OCI-LY7 (cell line): Measurements from ENCODE around the gene CLEC2L. TPM values are rescaled to one million over a fixed set of nuclear protein-coding genes. Genes with fewer than 3 reads are reported as not detected.

Experiments used
- BruUV-seq: library from RNA; stranded (reverse); fragments of 400-500 nt; replicated peaks from 2 replicates; lab custom pipeline; 2021; lab: Mats Ljungman, UMichigan
- CTCF ChIA-PET: fragments of 300-600 bp; sonication (Branson Sonifier 250); formaldehyde crosslinking; loops from one replicate; lab custom pipeline; 2022; ENCODE audit warnings: antibody characterized with exemption; ENCODE audit not compliant: unreplicated experiment; lab: Charles Lee
- POLR2A ChIA-PET: fragments of 300-600 bp; sonication (Branson Sonifier 250); formaldehyde crosslinking; loops from one replicate; lab custom pipeline; 2022; ENCODE audit warnings: antibody characterized with exemption; lab: Charles Lee
- DNase-seq: peaks from one replicate; pipeline ENCODE4 v3.0.0-alpha.2; 2015; ENCODE audit warnings: low spot score
- H2AFZ ChIP-seq: fragments of 200-600 bp; sonication (generic), shearing (Covaris generic); 2 replicates; pipeline ENCODE4 v1.6.1; 2014; ENCODE audit warnings: mild to moderate bottlenecking, antibody characterized with exemption, low read length, moderate library complexity
- H3K27ac ChIP-seq: fragments of 200-600 bp; sonication (generic); 2 replicates; pipeline ENCODE4 v1.5.1; 2014; ENCODE audit warnings: mixed run types, low read depth, mild to moderate bottlenecking, moderate library complexity, low read length, inconsistent platforms; ENCODE audit not compliant: poor library complexity, severe bottlenecking
- H3K36me3 ChIP-seq: fragments of 200-600 bp; sonication (generic); 2 replicates; pipeline ENCODE4 v1.6.1; 2014; ENCODE audit warnings: mild to moderate bottlenecking, antibody characterized with exemption, low read length, moderate library complexity, mixed read lengths; ENCODE audit not compliant: insufficient read depth
- H3K4me1 ChIP-seq: fragments of 200-600 bp; sonication (generic); 2 replicates; pipeline ENCODE4 v1.5.1; 2014; ENCODE audit warnings: mild to moderate bottlenecking, low read length; ENCODE audit not compliant: insufficient read depth, poor library complexity, severe bottlenecking
- H3K4me2 ChIP-seq: fragments of 200-600 bp; sonication (generic); 2 replicates; pipeline ENCODE4 v1.6.1; 2014; ENCODE audit warnings: mild to moderate bottlenecking, low read length
- H3K4me3 ChIP-seq: fragments of 200-600 bp; sonication (generic); 2 replicates; pipeline ENCODE4 v1.5.1; 2014; ENCODE audit warnings: mild to moderate bottlenecking, low read depth, low read length; ENCODE audit not compliant: poor library complexity, severe bottlenecking
- H3K79me2 ChIP-seq: fragments of 200-600 bp; sonication (generic); 2 replicates; pipeline ENCODE4 v1.6.1; 2016; ENCODE audit warnings: low read depth, mild to moderate bottlenecking, low read length, moderate library complexity, mixed read lengths; ENCODE audit not compliant: insufficient read depth
- H3K9me2 ChIP-seq: fragments of 200-600 bp; sonication (generic); 2 replicates; pipeline ENCODE4 v1.6.1; 2016; ENCODE audit warnings: mild to moderate bottlenecking, low read length, mixed read lengths; ENCODE audit not compliant: insufficient read depth
- H3K9me3 ChIP-seq: fragments of 200-600 bp; sonication (generic); 2 replicates; pipeline ENCODE4 v1.6.1; 2014; ENCODE audit warnings: mild to moderate bottlenecking, mixed run types, low read length, mixed read lengths
- H4K20me1 ChIP-seq: fragments of 200-600 bp; sonication (generic); 2 replicates; pipeline ENCODE4 v1.6.1; 2014; ENCODE audit warnings: mild to moderate bottlenecking, antibody characterized with exemption, low read length, moderate library complexity, mixed read lengths; ENCODE audit not compliant: insufficient read depth
- EZH2phosphoT487 ChIP-seq: fragments of 200-600 bp; sonication (generic); IDR thresholded peaks from 2 replicates; pipeline ENCODE4 v1.6.1; 2018; ENCODE audit warnings: low read depth, borderline replicate concordance, mild to moderate bottlenecking, mixed run types, antibody characterized with exemption, low read length, moderate library complexity, mixed read lengths
- intact Hi-C: fragments of 100-400 bp; cut with micrococcal nuclease; formaldehyde crosslinking; loops from one replicate; pipeline ENCODE4 v1.10.0; 2022; ENCODE audit not compliant: unreplicated experiment
- total RNA-seq, 2 experiments: library from RNA; depleted of rRNA in 1 of 2; stranded (reverse); fragments of >200 nt in 1 of 2; shearing (Covaris generic) in 1 of 2; gene quantifications; 2 replicates each; pipeline ENCODE4 v1.2.3, GENCODE V29; 2014 to 2022
- TF ChIP-seq, protein P1 (sequence below): fragments of 200-600 bp; sonication (generic); conservative IDR thresholded peaks from 2 replicates; pipeline ENCODE4 v1.5.1; 2014; ENCODE audit warnings: mild to moderate bottlenecking, antibody characterized with exemption, low read length, moderate library complexity, mixed read lengths

Gene CLEC2L
- total RNA-seq, 2 experiments from 2014 or later = not detected

DNA sequence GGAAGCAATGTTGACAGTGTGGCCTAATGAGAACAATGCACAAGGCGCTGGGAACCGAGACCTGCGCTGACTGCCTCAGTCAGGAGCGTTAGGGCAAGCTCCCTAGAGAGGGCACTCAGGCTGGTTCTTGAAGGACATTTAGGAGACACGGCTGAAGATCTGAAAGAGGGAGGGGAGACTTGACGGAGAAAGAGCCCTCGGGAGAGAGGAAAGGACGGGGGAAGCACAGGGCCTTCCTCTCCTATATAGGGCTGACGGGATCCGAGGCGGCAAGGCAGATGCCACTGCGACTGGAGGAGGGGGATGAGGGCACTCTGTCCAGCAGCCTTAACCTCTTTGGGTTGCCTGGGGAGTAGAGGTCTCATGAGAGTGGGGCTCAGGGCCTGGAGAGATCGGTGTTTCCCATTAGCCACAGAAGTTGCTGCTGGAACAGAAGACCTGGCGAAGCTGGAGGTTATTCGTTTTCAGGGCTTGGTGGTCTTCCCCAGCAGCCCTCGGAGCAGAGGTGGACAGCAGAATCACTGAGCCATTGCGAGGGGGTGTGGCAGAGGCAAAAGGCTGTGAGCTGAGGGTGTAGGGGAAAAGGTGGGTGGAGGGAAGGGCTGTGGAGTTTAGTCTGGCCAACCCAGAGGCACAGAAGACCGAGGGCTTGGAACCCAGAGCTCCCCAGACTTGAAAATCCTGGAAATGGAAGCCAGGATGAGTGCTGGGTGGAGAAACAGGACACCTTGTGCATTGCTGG, 36.0 kb downstream of the CLEC2L start:
- ChIA-PET POLR2A (no interaction called here), CTCF (no interaction called here)
- DNase-seq = no peak
- intact Hi-C loops = no loop called here
- H3K9me3 ChIP-seq = no peaks in the 10 kb centered on the region
- H2AFZ ChIP-seq = no peak overlapping the region
- no peak overlapping the region for H3K4me3 ChIP-seq
- H3K4me2 ChIP-seq = no peak overlapping the region
- H3K27ac ChIP-seq = no peak overlapping the region
- H3K4me1 ChIP-seq = no peaks in the 10 kb centered on the region
- no peaks in the 10 kb centered on the region for H4K20me1 ChIP-seq
- TF ChIP-seq, protein P1, sequence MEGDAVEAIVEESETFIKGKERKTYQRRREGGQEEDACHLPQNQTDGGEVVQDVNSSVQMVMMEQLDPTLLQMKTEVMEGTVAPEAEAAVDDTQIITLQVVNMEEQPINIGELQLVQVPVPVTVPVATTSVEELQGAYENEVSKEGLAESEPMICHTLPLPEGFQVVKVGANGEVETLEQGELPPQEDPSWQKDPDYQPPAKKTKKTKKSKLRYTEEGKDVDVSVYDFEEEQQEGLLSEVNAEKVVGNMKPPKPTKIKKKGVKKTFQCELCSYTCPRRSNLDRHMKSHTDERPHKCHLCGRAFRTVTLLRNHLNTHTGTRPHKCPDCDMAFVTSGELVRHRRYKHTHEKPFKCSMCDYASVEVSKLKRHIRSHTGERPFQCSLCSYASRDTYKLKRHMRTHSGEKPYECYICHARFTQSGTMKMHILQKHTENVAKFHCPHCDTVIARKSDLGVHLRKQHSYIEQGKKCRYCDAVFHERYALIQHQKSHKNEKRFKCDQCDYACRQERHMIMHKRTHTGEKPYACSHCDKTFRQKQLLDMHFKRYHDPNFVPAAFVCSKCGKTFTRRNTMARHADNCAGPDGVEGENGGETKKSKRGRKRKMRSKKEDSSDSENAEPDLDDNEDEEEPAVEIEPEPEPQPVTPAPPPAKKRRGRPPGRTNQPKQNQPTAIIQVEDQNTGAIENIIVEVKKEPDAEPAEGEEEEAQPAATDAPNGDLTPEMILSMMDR = no peak
- TF ChIP-seq EZH2phosphoT487 = no peak
- no TSS peak for BruUV-seq
- no peaks in the 10 kb centered on the region for H3K36me3 ChIP-seq
- no peaks in the 10 kb centered on the region for H3K79me2 ChIP-seq
- H3K9me2 ChIP-seq = no peaks in the 10 kb centered on the region

DNA sequence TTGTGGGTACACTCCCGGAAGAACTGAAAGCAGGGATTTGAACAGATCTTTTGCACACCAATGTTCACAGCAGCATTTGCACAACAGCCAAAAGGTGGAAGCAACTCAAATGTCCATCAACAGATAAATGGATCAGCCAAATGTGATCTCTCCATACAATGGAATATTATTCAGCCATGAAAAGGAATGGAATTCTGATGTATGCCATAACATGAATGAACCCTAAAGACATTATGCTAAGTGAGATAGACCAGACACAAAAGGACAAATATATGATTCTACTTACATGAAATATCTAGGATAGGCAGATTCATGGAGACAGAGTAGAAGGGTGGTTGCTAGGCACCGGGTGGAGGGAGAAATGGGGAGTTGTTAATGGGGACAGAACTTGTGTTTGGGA, 36.7 kb downstream of the CLEC2L start:
- Histone ChIP-seq H3K27ac (no peak overlapping the region), H3K79me2 (no peaks in the 10 kb centered on the region), H3K4me1 (no peaks in the 10 kb centered on the region), H3K36me3 (no peaks in the 10 kb centered on the region), H3K4me2 (no peak overlapping the region), H3K9me2 (no peaks in the 10 kb centered on the region), H4K20me1 (no peaks in the 10 kb centered on the region), H2AFZ (no peak overlapping the region), H3K4me3 (no peak overlapping the region), H3K9me3 (no peaks in the 10 kb centered on the region)
- intact Hi-C loops = no loop called here
- no peak for TF ChIP-seq EZH2phosphoT487
- TF ChIP-seq, protein P1 = no peak
- no peak for DNase-seq
- no TSS peak for BruUV-seq
- POLR2A ChIA-PET = no interaction called here
- CTCF ChIA-PET = no interaction called here

DNA sequence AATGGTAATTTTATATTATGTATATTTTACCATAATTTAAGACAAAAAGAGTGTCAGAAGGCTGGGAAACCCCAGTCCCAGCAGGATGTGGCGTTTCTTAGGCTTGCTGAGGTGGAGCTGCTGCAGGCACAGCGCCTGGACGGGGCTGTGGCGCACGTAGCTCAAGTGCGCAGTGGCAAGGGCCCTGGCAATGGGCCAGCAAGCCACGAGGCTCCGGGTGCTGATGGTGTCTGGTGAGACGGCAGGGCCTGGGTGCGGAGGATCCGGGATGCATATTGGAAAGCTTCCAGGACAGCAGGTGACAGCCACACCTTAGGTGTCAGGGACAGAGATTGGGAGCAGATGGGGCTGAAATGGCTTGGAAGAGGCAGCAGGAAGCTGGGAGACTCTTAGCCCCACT, 37.2 kb downstream of the CLEC2L start:
- no peaks in the 10 kb centered on the region for H3K9me3 ChIP-seq
- TF ChIP-seq, protein P1 = no peak
- no peak for TF ChIP-seq EZH2phosphoT487
- H3K4me3 ChIP-seq = no peak overlapping the region
- H3K79me2 ChIP-seq = no peaks in the 10 kb centered on the region
- no TSS peak for BruUV-seq
- no peaks in the 10 kb centered on the region for H3K36me3 ChIP-seq
- H3K27ac ChIP-seq = no peak overlapping the region
- ChIA-PET POLR2A (no interaction called here), CTCF (no interaction called here)
- intact Hi-C loops = no loop called here
- H3K4me1 ChIP-seq = no peaks in the 10 kb centered on the region
- H3K9me2 ChIP-seq = no peaks in the 10 kb centered on the region
- DNase-seq = no peak
- H2AFZ ChIP-seq = no peak overlapping the region
- no peaks in the 10 kb centered on the region for H4K20me1 ChIP-seq
- H3K4me2 ChIP-seq = no peak overlapping the region
